ENCODE results near the gene C11orf98.

C11orf98 gene

GRCh38 chr11:62682518-62682917 lies 17.5 kb upstream of the C11orf98 start:
- no peak for TF ChIP-seq CTCF (IDR thresholded peaks at IDR 0.05; ENCODE audit: extremely low read depth, insufficient read depth, missing control alignments)
- in situ Hi-C loops (cut with MboI; ENCODE audit: low pct_unique_long_range_greater_than_20kb, low sequenced_read_pairs, unreplicated experiment): no loop called here
- no peak for DNase-seq (ENCODE audit: low spot score)

GRCh38 chr11:62680825-62681240 lies 15.8 kb upstream of the C11orf98 start:
- peak; percentile 75 for DNase-seq (ENCODE audit: low spot score)
- in situ Hi-C loops (cut with MboI; ENCODE audit: low pct_unique_long_range_greater_than_20kb, low sequenced_read_pairs, unreplicated experiment): no loop called here
- peak; percentile 55 for TF ChIP-seq CTCF (IDR thresholded peaks at IDR 0.05; ENCODE audit: extremely low read depth, insufficient read depth, missing control alignments)

- in situ Hi-C loops (cut with MboI; ENCODE audit: low pct_unique_long_range_greater_than_20kb, low sequenced_read_pairs, unreplicated experiment): no loop called here
- DNase-seq (ENCODE audit: low spot score): peak; percentile 93
- TF ChIP-seq CTCF (IDR thresholded peaks at IDR 0.05; ENCODE audit: extremely low read depth, insufficient read depth, missing control alignments): no peak
Observed at GRCh38 chr11:62678770-62679696, 14.0 kb upstream of the C11orf98 start, which contains the start of gene UBXN1. Gene UBXN1 (minus strand): TSS chr11:62679073. CDS start chr11:62678923, 150 bp downstream.

GRCh38 chr11:62678433-62678769 lies 13.4 kb upstream of the C11orf98 start:
- in situ Hi-C loops (cut with MboI; ENCODE audit: low pct_unique_long_range_greater_than_20kb, low sequenced_read_pairs, unreplicated experiment): no loop called here
- DNase-seq (ENCODE audit: low spot score): no peak
- TF ChIP-seq CTCF (IDR thresholded peaks at IDR 0.05; ENCODE audit: extremely low read depth, insufficient read depth, missing control alignments): no peak

GRCh38 chr11:62677714-62678113 lies 12.7 kb upstream of the C11orf98 start:
- no peak for TF ChIP-seq CTCF (IDR thresholded peaks at IDR 0.05; ENCODE audit: extremely low read depth, insufficient read depth, missing control alignments)
- no peak for DNase-seq (ENCODE audit: low spot score)
- in situ Hi-C loops (cut with MboI; ENCODE audit: low pct_unique_long_range_greater_than_20kb, low sequenced_read_pairs, unreplicated experiment): no loop called here

- DNase-seq (ENCODE audit: low spot score): no peak
- TF ChIP-seq CTCF (IDR thresholded peaks at IDR 0.05; ENCODE audit: extremely low read depth, insufficient read depth, missing control alignments): no peak
- in situ Hi-C loops (cut with MboI; ENCODE audit: low pct_unique_long_range_greater_than_20kb, low sequenced_read_pairs, unreplicated experiment): no loop called here
Observed at GRCh38 chr11:62677156-62677555, 12.1 kb upstream of the C11orf98 start.

Data from GM13977 (cell line).